Measurements from ENCODE around the gene MOV10.

DNA sequence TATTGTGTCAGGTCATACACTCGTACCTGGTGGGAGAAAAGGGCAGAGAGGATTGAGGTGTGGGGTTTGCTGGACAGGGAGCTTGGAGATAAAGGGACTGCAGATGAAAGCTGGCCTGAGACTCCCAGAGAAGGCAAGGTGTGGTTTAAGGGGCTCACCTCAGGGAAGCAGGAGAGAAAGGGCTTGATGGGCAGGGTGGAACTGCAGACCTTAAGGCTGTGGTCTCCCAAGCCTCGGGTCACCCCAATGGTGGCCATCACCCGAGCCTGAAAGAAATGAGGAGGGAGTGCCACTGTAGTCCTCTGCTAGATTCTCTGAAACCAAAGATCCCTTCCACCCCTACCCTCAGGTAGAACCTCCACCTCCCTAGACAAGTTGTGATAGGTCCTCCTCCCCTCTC lies 36.1 kb downstream of the MOV10 start:
- no peak for TF ChIP-seq EP300 (IDR thresholded peaks at IDR 0.05)
- TF ChIP-seq, protein P1, sequence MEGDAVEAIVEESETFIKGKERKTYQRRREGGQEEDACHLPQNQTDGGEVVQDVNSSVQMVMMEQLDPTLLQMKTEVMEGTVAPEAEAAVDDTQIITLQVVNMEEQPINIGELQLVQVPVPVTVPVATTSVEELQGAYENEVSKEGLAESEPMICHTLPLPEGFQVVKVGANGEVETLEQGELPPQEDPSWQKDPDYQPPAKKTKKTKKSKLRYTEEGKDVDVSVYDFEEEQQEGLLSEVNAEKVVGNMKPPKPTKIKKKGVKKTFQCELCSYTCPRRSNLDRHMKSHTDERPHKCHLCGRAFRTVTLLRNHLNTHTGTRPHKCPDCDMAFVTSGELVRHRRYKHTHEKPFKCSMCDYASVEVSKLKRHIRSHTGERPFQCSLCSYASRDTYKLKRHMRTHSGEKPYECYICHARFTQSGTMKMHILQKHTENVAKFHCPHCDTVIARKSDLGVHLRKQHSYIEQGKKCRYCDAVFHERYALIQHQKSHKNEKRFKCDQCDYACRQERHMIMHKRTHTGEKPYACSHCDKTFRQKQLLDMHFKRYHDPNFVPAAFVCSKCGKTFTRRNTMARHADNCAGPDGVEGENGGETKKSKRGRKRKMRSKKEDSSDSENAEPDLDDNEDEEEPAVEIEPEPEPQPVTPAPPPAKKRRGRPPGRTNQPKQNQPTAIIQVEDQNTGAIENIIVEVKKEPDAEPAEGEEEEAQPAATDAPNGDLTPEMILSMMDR (IDR thresholded peaks at IDR 0.05) = no peak
- TF ChIP-seq POLR2A (IDR thresholded peaks at IDR 0.05) = no peak
- TF ChIP-seq POLR2AphosphoS5 (IDR thresholded peaks at IDR 0.05) = no peak
